Gastroesophageal sphincter (tissue), 4 donors: ENCODE results near the gene GUCY1A1. TPM values are rescaled to one million over a fixed set of nuclear protein-coding genes. Genes with fewer than 3 reads are reported as not detected.

Source experiments
- ATAC-seq: fragments of 150-250 bp; one replicate; pipeline ENCODE4 v1.9.1; 2016; ENCODE audit warnings: mild to moderate bottlenecking, moderate library complexity
- H3K27ac ChIP-seq, 4 donors: fragments of 200-600 bp; sonication (generic) in 3 of 4; 1 replicate in 3 of 4; 2 replicates in 1 of 4; pipeline ENCODE4 v1.5.1; 2016 to 2019
- H3K27me3 ChIP-seq: fragments of 200-600 bp; sonication (generic); one replicate; pipeline ENCODE4 v1.5.1; 2019
- H3K36me3 ChIP-seq, 2 donors: fragments of 200-600 bp; sonication (generic); one replicate each; pipeline ENCODE4 v1.5.1; 2019; ENCODE audit warnings: control low read depth in 1 of 2
- H3K4me1 ChIP-seq, 3 donors: fragments of 200-600 bp; sonication (generic); 1 replicate in 2 of 3; 2 replicates in 1 of 3; pipeline ENCODE4 v1.5.1; 2016 to 2019; ENCODE audit warnings: control low read depth in 2 of 3
- H3K4me3 ChIP-seq, 2 donors: fragments of 200-600 bp; sonication (generic); one replicate each; pipeline ENCODE4 v1.5.1; 2019; ENCODE audit warnings: mild to moderate bottlenecking in 1 of 2, moderate library complexity in 1 of 2
- H3K9me3 ChIP-seq, 3 donors: fragments of 200-600 bp; sonication (generic); one replicate each; pipeline ENCODE4 v1.5.1; 2017 to 2019; ENCODE audit warnings: control low read depth in 2 of 3
- EP300 ChIP-seq: sonication (generic); formaldehyde crosslinking; IDR thresholded peaks from one replicate; pipeline ENCODE4 v1.6.1; 2017; ENCODE audit warnings: antibody characterized with exemption, mild to moderate bottlenecking
- POLR2A ChIP-seq, 2 donors: fragments of 450-650 bp; IDR thresholded peaks; one replicate each; pipeline ENCODE4 v1.6.1; 2017; ENCODE audit warnings: antibody characterized with exemption in 2 of 2, mild to moderate bottlenecking in 2 of 2, moderate library complexity in 1 of 2
- POLR2AphosphoS5 ChIP-seq: sonication (generic); formaldehyde crosslinking; IDR thresholded peaks from one replicate; pipeline ENCODE4 v1.6.1; 2017; ENCODE audit warnings: antibody characterized with exemption
- WGBS, 2 donors: methylation state at CpG; one replicate each; pipeline ENCODE4 v1.1.5; 2018; ENCODE audit warnings: low coverage in 1 of 2; 5-methylcytosine and 5-hydroxymethylcytosine counted together
- total RNA-seq, 4 donors: library from RNA; depleted of rRNA; stranded (reverse); fragments of >200 nt; gene quantifications; one replicate each; pipeline ENCODE4 v1.1.0, GENCODE V29; 2016
- TF ChIP-seq, protein P1 (sequence below), 4 experiments: fragments of 200-600 bp in 2 of 4; fragments of 450-650 bp in 2 of 4; sonication (generic) in 1 of 4; IDR thresholded peaks; one replicate each; pipeline ENCODE4 v1.5.1; 2017 to 2019; ENCODE audit warnings: antibody characterized with exemption in 4 of 4, mild to moderate bottlenecking in 2 of 4, moderate library complexity in 2 of 4

GUCY1A1 gene
- total RNA-seq, 4 donors from 2014 or later = 69.4 to 196 (median 144) TPM

DNA sequence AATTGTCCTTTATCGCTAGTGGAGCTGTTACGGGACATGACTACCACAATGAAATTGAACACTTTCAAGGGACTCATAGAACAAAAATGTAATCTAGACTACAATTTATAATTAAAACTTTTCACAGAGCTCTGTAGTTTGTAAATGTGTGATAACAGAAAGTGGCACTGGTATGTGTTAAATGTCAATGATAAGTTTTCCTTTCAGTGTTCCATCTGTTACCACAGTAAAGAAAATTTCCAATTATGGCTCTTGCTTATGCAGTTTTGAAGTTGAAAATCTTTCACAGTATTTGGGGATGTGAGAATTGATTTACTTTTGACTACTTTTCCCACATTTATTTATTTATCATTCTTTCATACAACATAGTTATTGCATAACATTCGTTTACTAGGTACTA lies 40.1 kb upstream of the GUCY1A1 start:
- 68 to 91% methylated on average over 3 of the region's 3 CpGs for WGBS, 2 donors

DNA sequence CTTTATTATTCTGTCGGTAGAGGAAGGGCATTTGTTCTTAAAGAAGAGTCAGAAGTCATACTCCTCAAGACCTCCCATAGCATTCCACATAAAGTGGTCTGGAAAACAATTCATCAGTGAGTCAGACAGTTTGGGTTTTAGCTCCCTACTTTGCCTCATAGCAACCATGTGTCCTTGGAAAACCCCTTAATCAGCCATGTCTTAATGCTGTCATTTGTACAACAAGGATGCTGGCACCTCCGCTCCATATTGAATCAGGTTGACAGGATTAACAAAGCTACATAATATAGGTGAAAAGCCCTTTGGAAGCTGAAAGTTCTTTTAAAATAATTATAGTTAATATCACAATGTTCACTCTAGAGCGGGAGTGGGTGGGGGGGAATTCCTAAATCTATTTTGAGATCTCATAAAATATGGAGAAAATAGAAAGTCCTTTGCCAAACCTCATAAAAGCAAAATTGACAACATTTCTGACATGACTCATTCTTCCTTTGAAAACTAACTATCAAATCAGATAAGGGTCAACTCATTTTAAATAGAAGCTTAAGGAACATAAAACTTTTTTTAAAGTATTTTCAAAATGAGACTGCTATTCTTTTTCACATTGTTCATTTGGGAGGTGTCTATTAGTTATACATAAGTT lies 37.3 kb upstream of the GUCY1A1 start:
- no peak for ATAC-seq
- Histone ChIP-seq H3K27ac (no peak overlapping the region), H3K9me3 (no peaks in the 10 kb centered on the region), H3K27me3 (no peaks in the 10 kb centered on the region), H3K4me1 (peaks cover 0 to 22% (median 0%) of the 10 kb centered on the region in 3 donors), H3K36me3 (no peaks in the 10 kb centered on the region), H3K4me3 (no peak overlapping the region)
- WGBS, 2 donors = 28 to 33% methylated on average over 3 of the region's 3 CpGs
- TF ChIP-seq POLR2AphosphoS5 = no peak
- TF ChIP-seq EP300 = no peak
- TF ChIP-seq POLR2A (IDR thresholded peaks at IDR 0.05) = no peak
- TF ChIP-seq, protein P1, sequence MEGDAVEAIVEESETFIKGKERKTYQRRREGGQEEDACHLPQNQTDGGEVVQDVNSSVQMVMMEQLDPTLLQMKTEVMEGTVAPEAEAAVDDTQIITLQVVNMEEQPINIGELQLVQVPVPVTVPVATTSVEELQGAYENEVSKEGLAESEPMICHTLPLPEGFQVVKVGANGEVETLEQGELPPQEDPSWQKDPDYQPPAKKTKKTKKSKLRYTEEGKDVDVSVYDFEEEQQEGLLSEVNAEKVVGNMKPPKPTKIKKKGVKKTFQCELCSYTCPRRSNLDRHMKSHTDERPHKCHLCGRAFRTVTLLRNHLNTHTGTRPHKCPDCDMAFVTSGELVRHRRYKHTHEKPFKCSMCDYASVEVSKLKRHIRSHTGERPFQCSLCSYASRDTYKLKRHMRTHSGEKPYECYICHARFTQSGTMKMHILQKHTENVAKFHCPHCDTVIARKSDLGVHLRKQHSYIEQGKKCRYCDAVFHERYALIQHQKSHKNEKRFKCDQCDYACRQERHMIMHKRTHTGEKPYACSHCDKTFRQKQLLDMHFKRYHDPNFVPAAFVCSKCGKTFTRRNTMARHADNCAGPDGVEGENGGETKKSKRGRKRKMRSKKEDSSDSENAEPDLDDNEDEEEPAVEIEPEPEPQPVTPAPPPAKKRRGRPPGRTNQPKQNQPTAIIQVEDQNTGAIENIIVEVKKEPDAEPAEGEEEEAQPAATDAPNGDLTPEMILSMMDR (IDR thresholded peaks at IDR 0.05) = no peak

More for the DNA sequence above, 40.1 kb upstream of the GUCY1A1 start:
- Histone ChIP-seq H3K4me1 (peaks cover 0 to 16% (median 0%) of the 10 kb centered on the region in 3 donors), H3K9me3 (no peaks in the 10 kb centered on the region), H3K27ac (no peak overlapping the region), H3K4me3 (no peak overlapping the region), H3K36me3 (no peaks in the 10 kb centered on the region), H3K27me3 (no peaks in the 10 kb centered on the region)
- TF ChIP-seq, protein P1 (IDR thresholded peaks at IDR 0.05) = no peak
- no peak for TF ChIP-seq POLR2AphosphoS5
- no peak for TF ChIP-seq EP300
- TF ChIP-seq POLR2A (IDR thresholded peaks at IDR 0.05) = no peak
- no peak for ATAC-seq

DNA sequence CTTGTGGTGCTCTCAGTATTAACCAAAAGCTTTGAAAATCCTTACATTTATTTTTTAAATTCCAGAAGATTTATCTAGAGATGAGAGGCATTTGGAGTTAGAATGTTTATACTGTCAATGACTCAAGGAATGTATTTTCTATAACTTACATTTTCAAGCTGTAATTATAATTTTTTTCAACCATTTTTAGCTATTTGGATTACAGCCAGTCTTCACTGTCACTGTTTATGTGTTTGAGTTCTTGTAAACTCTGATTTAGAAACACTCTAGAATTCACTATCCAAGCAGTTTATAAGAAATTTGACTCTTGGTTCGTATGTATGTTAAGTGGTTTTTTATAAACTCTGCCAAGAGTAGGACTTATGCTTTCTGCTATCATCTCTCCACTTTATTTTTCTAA lies 36.7 kb upstream of the GUCY1A1 start:
- Histone ChIP-seq H3K36me3 (no peaks in the 10 kb centered on the region), H3K27me3 (no peaks in the 10 kb centered on the region), H3K27ac (no peak overlapping the region), H3K9me3 (no peaks in the 10 kb centered on the region), H3K4me3 (no peak overlapping the region), H3K4me1 (peaks cover 0 to 22% (median 0%) of the 10 kb centered on the region in 3 donors)
- ATAC-seq = no peak
- TF ChIP-seq POLR2A (IDR thresholded peaks at IDR 0.05) (no peak), EP300 (no peak), POLR2AphosphoS5 (no peak)
- TF ChIP-seq, protein P1 (IDR thresholded peaks at IDR 0.05) = no peak
- WGBS, 2 donors = 18 to 47% methylated on average over 1 of the region's 1 CpG

DNA sequence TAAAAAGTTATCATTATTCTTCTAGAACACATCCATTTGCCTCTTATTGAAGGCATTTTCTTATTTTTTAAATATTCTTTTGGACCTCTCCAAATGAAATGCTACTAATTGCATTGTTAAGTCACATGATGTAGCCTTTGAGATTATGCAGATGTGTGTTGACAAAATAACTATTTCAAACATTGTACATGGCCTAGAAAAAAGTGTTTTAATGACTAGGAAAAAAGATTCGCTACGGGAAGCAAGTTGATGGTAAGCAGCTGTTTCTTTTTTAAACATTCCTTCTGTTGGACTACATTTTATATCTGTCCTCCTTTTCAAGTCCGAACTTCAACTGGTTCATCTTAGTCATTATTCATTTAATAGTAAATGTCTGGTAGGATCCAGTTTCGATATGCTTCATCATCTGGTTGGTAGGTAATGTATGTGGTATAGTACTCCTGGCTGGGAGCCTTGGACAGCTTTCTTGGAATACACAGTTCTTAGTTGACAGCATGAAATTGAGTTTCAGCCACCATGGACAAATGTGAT lies 34.3 kb upstream of the GUCY1A1 start:
- no peak overlapping the region for H3K4me3 ChIP-seq
- 10 to 32% methylated on average over 4 of the region's 4 CpGs for WGBS, 2 donors
- H3K4me1 ChIP-seq = peaks cover 0 to 22% (median 0%) of the 10 kb centered on the region in 3 donors
- H3K9me3 ChIP-seq = no peaks in the 10 kb centered on the region
- no peak for ATAC-seq
- H3K27me3 ChIP-seq = no peaks in the 10 kb centered on the region
- no peaks in the 10 kb centered on the region for H3K36me3 ChIP-seq
- TF ChIP-seq POLR2A (IDR thresholded peaks at IDR 0.05) = no peak
- TF ChIP-seq, protein P1 (IDR thresholded peaks at IDR 0.05) = no peak
- no peak overlapping the region for H3K27ac ChIP-seq
